RWPE1 (cell line): ENCODE measurements around the gene AHI1.

Experiments used
- CTCF ChIA-PET: fragments of 350-600 bp; sonication (Branson Sonifier 250); formaldehyde crosslinking; extraction: SDS; loops from one replicate; lab custom pipeline; 2021; lab: Yijun Ruan, JAX
- POLR2A ChIA-PET: fragments of 400-600 bp; formaldehyde crosslinking; extraction: SDS; loops from one replicate; lab custom pipeline; 2020; ENCODE audit warnings: antibody characterized with exemption; ENCODE audit not compliant: low non-redundant PET; lab: Yijun Ruan, JAX
- DNase-seq: peaks from one replicate; pipeline ENCODE4 v3.0.0; 2012; ENCODE audit warnings: low spot score
- H3K27ac ChIP-seq: fragments of 450-650 bp; 2 replicates; pipeline ENCODE4 v1.5.1; 2017
- TF ChIP-seq, protein P1 (sequence below): fragments of 450-650 bp; conservative IDR thresholded peaks from 2 replicates; pipeline ENCODE4 v1.5.1; 2017; ENCODE audit warnings: low read depth, mild to moderate bottlenecking

AHI1 gene

GRCh38 chr6:135301304-135301703, 196.2 kb downstream of the AHI1 start:
- no peak overlapping the region for H3K27ac ChIP-seq
- POLR2A ChIA-PET = no interaction called here
- CTCF ChIA-PET = interaction anchor here (0.7 kb wide), 1 partner anchor 9 kb away, joined by 7 read pairs; no protein-coding TSS in a partner anchor
- DNase-seq = no peak
- TF ChIP-seq, protein P1, sequence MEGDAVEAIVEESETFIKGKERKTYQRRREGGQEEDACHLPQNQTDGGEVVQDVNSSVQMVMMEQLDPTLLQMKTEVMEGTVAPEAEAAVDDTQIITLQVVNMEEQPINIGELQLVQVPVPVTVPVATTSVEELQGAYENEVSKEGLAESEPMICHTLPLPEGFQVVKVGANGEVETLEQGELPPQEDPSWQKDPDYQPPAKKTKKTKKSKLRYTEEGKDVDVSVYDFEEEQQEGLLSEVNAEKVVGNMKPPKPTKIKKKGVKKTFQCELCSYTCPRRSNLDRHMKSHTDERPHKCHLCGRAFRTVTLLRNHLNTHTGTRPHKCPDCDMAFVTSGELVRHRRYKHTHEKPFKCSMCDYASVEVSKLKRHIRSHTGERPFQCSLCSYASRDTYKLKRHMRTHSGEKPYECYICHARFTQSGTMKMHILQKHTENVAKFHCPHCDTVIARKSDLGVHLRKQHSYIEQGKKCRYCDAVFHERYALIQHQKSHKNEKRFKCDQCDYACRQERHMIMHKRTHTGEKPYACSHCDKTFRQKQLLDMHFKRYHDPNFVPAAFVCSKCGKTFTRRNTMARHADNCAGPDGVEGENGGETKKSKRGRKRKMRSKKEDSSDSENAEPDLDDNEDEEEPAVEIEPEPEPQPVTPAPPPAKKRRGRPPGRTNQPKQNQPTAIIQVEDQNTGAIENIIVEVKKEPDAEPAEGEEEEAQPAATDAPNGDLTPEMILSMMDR = no peak

- POLR2A ChIA-PET = interaction anchor here (0.6 kb wide), 1 partner anchor 16 kb away, joined by 3 read pairs; no protein-coding TSS in a partner anchor
- H3K27ac ChIP-seq = no peak overlapping the region
These were observed 197.0 kb downstream of the AHI1 start for GRCh38 chr6:135300576-135300975.

GRCh38 chr6:135299256-135299655, 198.3 kb downstream of the AHI1 start:
- POLR2A ChIA-PET = no interaction called here
- TF ChIP-seq, protein P1 = no peak
- CTCF ChIA-PET = interaction anchor here (0.6 kb wide), 1 partner anchor 15 kb away, joined by 3 read pairs; no protein-coding TSS in a partner anchor
- H3K27ac ChIP-seq = no peak overlapping the region
- no peak for DNase-seq

More at GRCh38 chr6:135300576-135300975, 197.0 kb downstream of the AHI1 start:
- TF ChIP-seq, protein P1 = no peak
- CTCF ChIA-PET = interaction anchor here (0.7 kb wide), 1 partner anchor 10 kb away, joined by 7 read pairs; no protein-coding TSS in a partner anchor
- DNase-seq = no peak

DNA sequence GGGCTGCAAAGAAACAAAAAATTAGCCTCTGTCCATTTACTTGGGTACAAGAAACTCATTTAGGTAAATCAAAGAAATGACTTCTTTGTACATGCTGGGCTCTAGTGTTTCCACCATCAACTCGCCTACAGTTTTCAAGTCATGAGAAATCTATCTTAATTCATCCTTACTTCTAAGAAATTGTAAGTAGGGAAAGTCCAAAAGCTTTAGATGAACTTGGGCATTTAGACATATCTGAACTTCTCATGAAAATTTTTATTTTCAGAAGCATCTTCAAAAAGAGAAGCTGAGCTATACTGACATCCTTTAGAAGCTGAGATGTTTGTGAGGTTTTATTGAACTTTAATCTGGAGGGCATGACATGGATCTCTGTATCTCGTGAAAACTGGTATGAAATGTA, 199.1 kb downstream of the AHI1 start:
- TF ChIP-seq, protein P1 = no peak
- ChIA-PET CTCF (interaction anchor here (0.5 kb wide), 1 partner anchor 154 kb away, joined by 3 read pairs; no protein-coding TSS in a partner anchor), POLR2A (no interaction called here)
- H3K27ac ChIP-seq = no peak overlapping the region
- no peak for DNase-seq

- TF ChIP-seq, protein P1 = no peak
- ChIA-PET CTCF (no interaction called here), POLR2A (no interaction called here)
- no peak overlapping the region for H3K27ac ChIP-seq
- no peak for DNase-seq
These were observed 200.8 kb downstream of the AHI1 start for GRCh38 chr6:135296715-135297114.

GRCh38 chr6:135295085-135295484, 202.5 kb downstream of the AHI1 start:
- POLR2A ChIA-PET = no interaction called here

More at GRCh38 chr6:135295085-135295484, 202.5 kb downstream of the AHI1 start:
- no peak overlapping the region for H3K27ac ChIP-seq
- TF ChIP-seq, protein P1 = no peak
- no peak for DNase-seq
- CTCF ChIA-PET = no interaction called here
